Upper lobe of right lung (tissue), 1 donor: Measurements from ENCODE around the gene PLPPR4. TPM values are rescaled to one million over a fixed set of nuclear protein-coding genes. Genes with fewer than 3 reads are reported as not detected.

ENCODE experiments used
- ATAC-seq: fragments of 200-7000 bp; cut with Tn5 transposase; one replicate; pipeline ENCODE4 v1.9.1; 2020; ENCODE audit warnings: mild to moderate bottlenecking, moderate library complexity
- DNase-seq: peaks from one replicate; pipeline ENCODE4 v3.0.0-alpha.2; 2020
- H3K27ac ChIP-seq: fragments of 200-600 bp; one replicate; pipeline ENCODE4 v1.8.0; 2022
- H3K27me3 ChIP-seq: fragments of 200-600 bp; one replicate; pipeline ENCODE4 v1.8.0; 2022; ENCODE audit warnings: mild to moderate bottlenecking
- H3K36me3 ChIP-seq: fragments of 200-600 bp; one replicate; pipeline ENCODE4 v1.8.0; 2022
- H3K4me1 ChIP-seq: fragments of 200-600 bp; one replicate; pipeline ENCODE4 v1.8.0; 2022
- H3K4me3 ChIP-seq: fragments of 200-600 bp; one replicate; pipeline ENCODE4 v1.8.0; 2022; ENCODE audit warnings: mild to moderate bottlenecking
- H3K9me3 ChIP-seq: fragments of 200-600 bp; one replicate; pipeline ENCODE4 v1.8.0; 2022
- CTCF ChIP-seq: fragments of 200-600 bp; IDR thresholded peaks from one replicate; pipeline ENCODE4 v1.8.0; 2022; ENCODE audit warnings: antibody characterized with exemption
- intact Hi-C: fragments of 100-400 bp; cut with DNase I; formaldehyde crosslinking; loops from one replicate; pipeline ENCODE4 v1.11.0; 2022
- total RNA-seq: library from RNA; stranded (reverse); fragmentation: NEBNext Ultra II Directional; extraction: Animal tissue kit (Norgen Biotek cat#: 25700); gene quantifications from one replicate; pipeline ENCODE4 v1.2.1, GENCODE V29; 2021
- donor health status: DM: no; HTN: yes; CAD: no; lungs with severe emphysema.

The PLPPR4 gene
- total RNA-seq, 1 donor from 2014 or later, result 3.0 TPM

GRCh38 chr1:99347041-99347684 is 82.9 kb downstream of the PLPPR4 start:
- no peaks in the 10 kb centered on the region for H3K27me3 ChIP-seq
- H3K4me3 ChIP-seq, result no peak overlapping the region
- peaks cover 6% of the 10 kb centered on the region for H3K9me3 ChIP-seq
- TF ChIP-seq CTCF, result no peak
- H3K36me3 ChIP-seq, result no peaks in the 10 kb centered on the region
- intact Hi-C loops, result no loop called here
- ATAC-seq, result no peak
- no peak overlapping the region for H3K27ac ChIP-seq
- no peak for DNase-seq
- H3K4me1 ChIP-seq, result no peaks in the 10 kb centered on the region

GRCh38 chr1:99348397-99349132 is 84.3 kb downstream of the PLPPR4 start:
- no peaks in the 10 kb centered on the region for H3K27me3 ChIP-seq
- H3K9me3 ChIP-seq, result no peaks in the 10 kb centered on the region
- no peaks in the 10 kb centered on the region for H3K36me3 ChIP-seq
- intact Hi-C loops, result no loop called here
- H3K27ac ChIP-seq, result no peak overlapping the region
- no peak overlapping the region for H3K4me3 ChIP-seq
- no peaks in the 10 kb centered on the region for H3K4me1 ChIP-seq
- no peak for DNase-seq
- no peak for ATAC-seq
- TF ChIP-seq CTCF, result no peak

GRCh38 chr1:99352821-99353220 is 88.5 kb downstream of the PLPPR4 start:
- TF ChIP-seq CTCF, result no peak
- intact Hi-C loops, result no loop called here
- no peak overlapping the region for H3K4me3 ChIP-seq
- H3K4me1 ChIP-seq, result no peaks in the 10 kb centered on the region
- no peak for ATAC-seq
- H3K27me3 ChIP-seq, result no peaks in the 10 kb centered on the region
- H3K36me3 ChIP-seq, result no peaks in the 10 kb centered on the region
- no peak overlapping the region for H3K27ac ChIP-seq
- H3K9me3 ChIP-seq, result no peaks in the 10 kb centered on the region
- no peak for DNase-seq

- intact Hi-C loops, result no loop called here
- TF ChIP-seq CTCF, result no peak
- no peak for ATAC-seq
Observed at GRCh38 chr1:99358770-99359169, 94.5 kb downstream of the PLPPR4 start.

More at GRCh38 chr1:99358770-99359169, 94.5 kb downstream of the PLPPR4 start:
- H3K4me1 ChIP-seq, result no peaks in the 10 kb centered on the region
- H3K36me3 ChIP-seq, result no peaks in the 10 kb centered on the region
- H3K27me3 ChIP-seq, result no peaks in the 10 kb centered on the region
- no peak for DNase-seq
- no peak overlapping the region for H3K4me3 ChIP-seq
- no peaks in the 10 kb centered on the region for H3K9me3 ChIP-seq
- no peak overlapping the region for H3K27ac ChIP-seq
